Measurements from ENCODE around the gene GPR42.
"Not testable (repeated sequence)": the region's sequence is repeated elsewhere in the genome, so short reads cannot be mapped to it uniquely, and the experiment has no call there.

DNA sequence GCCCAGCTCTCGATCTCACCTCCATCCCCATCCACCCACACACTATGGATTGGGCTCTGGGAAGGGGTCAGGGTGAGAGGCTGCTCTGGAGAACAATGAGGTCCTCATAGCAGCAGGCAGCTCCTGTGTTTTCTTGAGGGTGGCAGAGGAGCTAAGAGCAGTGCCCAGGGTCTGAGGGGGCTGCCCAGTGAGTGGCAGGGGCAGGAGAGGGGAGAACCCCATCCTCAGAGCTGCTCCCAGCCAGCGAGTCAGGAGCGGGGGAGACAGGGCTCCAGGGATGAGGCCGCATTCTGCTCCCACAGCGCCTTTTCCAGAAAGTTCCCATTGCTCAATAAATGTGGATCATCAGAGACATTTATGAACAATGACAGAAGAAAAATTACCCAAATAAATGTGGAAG, 10.8 kb upstream of the GPR42 start:
- TF ChIP-seq, protein P1, sequence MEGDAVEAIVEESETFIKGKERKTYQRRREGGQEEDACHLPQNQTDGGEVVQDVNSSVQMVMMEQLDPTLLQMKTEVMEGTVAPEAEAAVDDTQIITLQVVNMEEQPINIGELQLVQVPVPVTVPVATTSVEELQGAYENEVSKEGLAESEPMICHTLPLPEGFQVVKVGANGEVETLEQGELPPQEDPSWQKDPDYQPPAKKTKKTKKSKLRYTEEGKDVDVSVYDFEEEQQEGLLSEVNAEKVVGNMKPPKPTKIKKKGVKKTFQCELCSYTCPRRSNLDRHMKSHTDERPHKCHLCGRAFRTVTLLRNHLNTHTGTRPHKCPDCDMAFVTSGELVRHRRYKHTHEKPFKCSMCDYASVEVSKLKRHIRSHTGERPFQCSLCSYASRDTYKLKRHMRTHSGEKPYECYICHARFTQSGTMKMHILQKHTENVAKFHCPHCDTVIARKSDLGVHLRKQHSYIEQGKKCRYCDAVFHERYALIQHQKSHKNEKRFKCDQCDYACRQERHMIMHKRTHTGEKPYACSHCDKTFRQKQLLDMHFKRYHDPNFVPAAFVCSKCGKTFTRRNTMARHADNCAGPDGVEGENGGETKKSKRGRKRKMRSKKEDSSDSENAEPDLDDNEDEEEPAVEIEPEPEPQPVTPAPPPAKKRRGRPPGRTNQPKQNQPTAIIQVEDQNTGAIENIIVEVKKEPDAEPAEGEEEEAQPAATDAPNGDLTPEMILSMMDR (IDR thresholded peaks at IDR 0.05): not testable (repeated sequence)
- TF ChIP-seq POLR2A (IDR thresholded peaks at IDR 0.05): not testable (repeated sequence)

Data from Peyer's patch (tissue), 4 donors.